GM12872 (cell line): ENCODE results near the gene PRKCA.

Experiments used
- TF ChIP-seq, protein P1 (sequence below): IDR thresholded peaks from 3 replicates; pipeline ENCODE4 v1.5.1; 2011; ENCODE audit warnings: low read depth, mild to moderate bottlenecking, low read length, moderate library complexity; ENCODE audit not compliant: insufficient read depth

The PRKCA gene

DNA sequence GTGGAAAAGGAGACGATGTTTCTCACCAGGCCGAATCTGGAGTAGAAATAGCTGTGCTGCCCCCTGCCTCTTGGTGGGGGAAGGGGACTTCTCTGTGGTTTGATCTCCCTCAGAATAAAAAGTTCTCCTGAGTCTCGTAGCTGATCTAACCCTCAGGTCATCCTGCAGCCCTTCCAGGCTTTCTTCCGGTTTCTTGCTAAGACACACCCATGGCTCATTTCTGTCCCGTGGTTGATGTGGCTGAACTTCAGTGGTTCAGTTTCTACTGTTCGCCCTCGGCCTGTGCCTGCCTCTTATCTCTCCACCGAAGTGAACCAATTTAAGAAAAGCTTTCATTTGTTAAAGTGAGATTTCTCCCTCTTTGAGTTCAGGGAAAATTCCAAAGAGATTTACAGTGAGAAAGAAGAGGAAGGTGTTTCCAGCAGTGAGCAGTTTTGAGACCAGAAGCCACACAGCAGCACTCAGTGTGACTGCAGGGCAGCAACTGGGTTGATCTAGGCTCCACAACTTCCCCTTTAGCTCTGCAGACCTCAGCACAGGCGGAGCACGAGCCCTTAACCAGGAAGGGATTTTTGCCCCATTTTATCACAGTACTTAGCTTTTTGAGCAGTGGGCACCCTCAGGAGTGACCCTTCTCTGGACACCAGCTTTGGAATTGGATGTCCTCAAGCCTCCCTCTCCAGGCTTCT lies 497.6 kb downstream of the PRKCA start:
- TF ChIP-seq, protein P1, sequence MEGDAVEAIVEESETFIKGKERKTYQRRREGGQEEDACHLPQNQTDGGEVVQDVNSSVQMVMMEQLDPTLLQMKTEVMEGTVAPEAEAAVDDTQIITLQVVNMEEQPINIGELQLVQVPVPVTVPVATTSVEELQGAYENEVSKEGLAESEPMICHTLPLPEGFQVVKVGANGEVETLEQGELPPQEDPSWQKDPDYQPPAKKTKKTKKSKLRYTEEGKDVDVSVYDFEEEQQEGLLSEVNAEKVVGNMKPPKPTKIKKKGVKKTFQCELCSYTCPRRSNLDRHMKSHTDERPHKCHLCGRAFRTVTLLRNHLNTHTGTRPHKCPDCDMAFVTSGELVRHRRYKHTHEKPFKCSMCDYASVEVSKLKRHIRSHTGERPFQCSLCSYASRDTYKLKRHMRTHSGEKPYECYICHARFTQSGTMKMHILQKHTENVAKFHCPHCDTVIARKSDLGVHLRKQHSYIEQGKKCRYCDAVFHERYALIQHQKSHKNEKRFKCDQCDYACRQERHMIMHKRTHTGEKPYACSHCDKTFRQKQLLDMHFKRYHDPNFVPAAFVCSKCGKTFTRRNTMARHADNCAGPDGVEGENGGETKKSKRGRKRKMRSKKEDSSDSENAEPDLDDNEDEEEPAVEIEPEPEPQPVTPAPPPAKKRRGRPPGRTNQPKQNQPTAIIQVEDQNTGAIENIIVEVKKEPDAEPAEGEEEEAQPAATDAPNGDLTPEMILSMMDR = no peak

GRCh38 chr17:66803474-66803951 lies 501.1 kb downstream of the PRKCA start:
- TF ChIP-seq, protein P1 = no peak

- TF ChIP-seq, protein P1 = no peak
Measured at GRCh38 chr17:66805567-66805966, 503.2 kb downstream of the PRKCA start.

DNA sequence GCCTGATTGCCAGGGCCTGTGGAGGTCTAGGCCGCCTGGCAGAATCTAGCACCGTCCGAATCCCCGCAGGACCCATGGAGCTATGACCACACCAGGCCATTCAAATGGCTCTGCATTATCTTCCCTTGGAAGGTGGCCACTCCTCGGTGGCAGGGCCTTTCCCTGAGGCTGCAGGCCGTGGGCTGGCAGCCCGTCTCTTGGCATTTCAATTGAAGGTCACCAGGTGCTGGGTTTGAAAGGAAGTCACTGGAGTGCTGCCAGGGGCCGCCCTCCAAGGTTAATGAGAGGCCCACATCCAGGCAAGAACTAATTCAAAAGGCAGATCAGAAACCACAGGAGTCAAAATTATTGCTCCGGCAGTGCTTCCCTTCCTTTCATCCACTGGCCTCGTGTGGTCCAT lies 504.8 kb downstream of the PRKCA start:
- TF ChIP-seq, protein P1 = no peak

GRCh38 chr17:66809408-66809807 lies 507.0 kb downstream of the PRKCA start:
- TF ChIP-seq, protein P1 = no peak

DNA sequence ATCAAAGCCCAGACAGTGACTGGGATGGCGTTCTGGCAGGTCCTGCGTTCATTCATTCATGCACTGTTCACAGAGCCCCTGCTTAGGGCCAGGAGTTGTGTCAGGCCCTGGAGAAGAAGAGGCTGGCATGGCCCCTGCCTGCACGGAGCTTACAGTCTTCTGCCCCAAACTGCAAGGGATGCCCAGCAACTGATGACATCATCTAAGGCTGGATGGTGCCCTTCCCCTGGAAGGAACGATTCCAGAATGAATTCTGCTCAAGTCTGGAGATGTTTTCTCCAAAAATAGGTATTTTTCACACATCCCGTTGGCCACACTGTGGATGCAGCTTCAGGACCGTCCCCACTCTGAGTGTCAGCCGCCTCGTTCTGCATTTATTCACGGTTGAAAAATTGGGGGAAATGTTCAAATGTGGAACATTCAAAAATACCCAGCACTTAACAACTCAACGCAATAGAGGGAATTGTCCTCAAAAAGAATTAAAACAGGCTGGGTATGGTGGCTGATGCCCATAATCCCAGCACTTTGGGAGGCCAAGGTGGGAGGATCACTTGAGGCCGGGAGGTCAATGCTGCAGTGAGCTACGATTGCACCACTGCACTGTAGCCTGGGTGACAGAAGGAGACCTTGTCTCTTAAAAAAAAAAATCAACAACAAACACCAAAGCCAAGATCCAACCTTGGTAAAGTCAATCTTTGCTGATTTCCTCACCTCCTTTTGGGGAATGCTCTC lies 508.7 kb downstream of the PRKCA start:
- TF ChIP-seq, protein P1 = no peak

GRCh38 chr17:66811683-66812054 lies 509.3 kb downstream of the PRKCA start:
- TF ChIP-seq, protein P1 = no peak
